Kidney epithelial cell (primary cell): Measurements from ENCODE around the gene CTPS2. TPM values are rescaled to one million over a fixed set of nuclear protein-coding genes. Genes with fewer than 3 reads are reported as not detected.
A peak's percentile ranks its signal among the peaks of the same experiment; 100 is the strongest.
"Not testable (repeated sequence)": the region's sequence is repeated elsewhere in the genome, so short reads cannot be mapped to it uniquely, and the experiment has no call there.

Source experiments
- DNase-seq: peaks from one replicate; pipeline ENCODE4 v3.0.0-alpha.2; 2010; ENCODE audit warnings: low read depth
- H3K27me3 ChIP-seq: 2 replicates; pipeline ENCODE4 v1.6.0; 2011; ENCODE audit warnings: low read length; ENCODE audit not compliant: control insufficient read depth, insufficient read depth
- H3K36me3 ChIP-seq: 2 replicates; pipeline ENCODE4 v1.5.1; 2011; ENCODE audit warnings: low read length; ENCODE audit not compliant: control insufficient read depth, insufficient read depth
- H3K4me3 ChIP-seq: 2 replicates; pipeline ENCODE4 v1.5.1; 2011; ENCODE audit warnings: low read depth, mild to moderate bottlenecking, control low read depth, low read length
- CTCF ChIP-seq: IDR thresholded peaks from 2 replicates; pipeline ENCODE4 v1.5.1; 2011; ENCODE audit warnings: mild to moderate bottlenecking, moderate library complexity, low read length, control low read depth, inconsistent platforms; ENCODE audit not compliant: insufficient read depth, poor library complexity, severe bottlenecking
- total RNA-seq: library from RNA; depleted of rRNA; stranded (reverse); fragments of >200 nt; gene quantifications from 2 replicates; pipeline ENCODE4 v1.2.3, GENCODE V29; 2015

The CTPS2 gene
- total RNA-seq, 1 donor from 2014 or later = 21.3 TPM

- Histone ChIP-seq H3K4me3 (peak within 1 kb of the TSS; percentile 76), H3K36me3 (no peaks in the 10 kb centered on the region), H3K27me3 (no peaks in the 10 kb centered on the region)
- no peak for TF ChIP-seq CTCF
- DNase-seq = peak; percentile 96
Observed at GRCh38 chrX:16719334-16720084, 7.0 kb upstream of the CTPS2 start, which contains the start of gene SYAP1. Gene SYAP1, plus strand, starts transcription at chrX:16719612. Its CDS starts 113 bp downstream, at chrX:16719725.

- no peak for TF ChIP-seq CTCF
- H3K27me3 ChIP-seq = no peaks in the 10 kb centered on the region
- no peak for DNase-seq
- H3K36me3 ChIP-seq = no peaks in the 10 kb centered on the region
- H3K4me3 ChIP-seq = peak overlapping the region; percentile 76
Observed at GRCh38 chrX:16718824-16719333, 6.4 kb upstream of the CTPS2 start.

GRCh38 chrX:16716451-16716850, 4.0 kb upstream of the CTPS2 start:
- not testable (repeated sequence) for DNase-seq, H3K4me3 ChIP-seq, H3K36me3 ChIP-seq
- peaks cover 10% of the 10 kb centered on the region for H3K27me3 ChIP-seq

GRCh38 chrX:16715638-16716037, 3.2 kb upstream of the CTPS2 start:
- not testable (repeated sequence) for H3K4me3 ChIP-seq, H3K36me3 ChIP-seq, DNase-seq
- H3K27me3 ChIP-seq = peaks cover 10% of the 10 kb centered on the region

- H3K4me3 ChIP-seq = no peak overlapping the region
- H3K36me3 ChIP-seq = no peaks in the 10 kb centered on the region
- no peak for DNase-seq
- peaks cover 10% of the 10 kb centered on the region for H3K27me3 ChIP-seq
- no peak for TF ChIP-seq CTCF
Observed at GRCh38 chrX:16714504-16714903, 2.0 kb upstream of the CTPS2 start.

GRCh38 chrX:16711893-16712547, 449 bp downstream of the CTPS2 start:
- Histone ChIP-seq H3K4me3 (peak overlapping the region; percentile 84), H3K27me3 (peaks cover 10% of the 10 kb centered on the region), H3K36me3 (no peaks in the 10 kb centered on the region)
- TF ChIP-seq CTCF = no peak
- no peak for DNase-seq
